Suppressor macrophage treated with lipopolysaccharide for 1 hour (primary cell): ENCODE measurements around the gene KRT35.

Experiments
- DNase-seq, 3 donors: peaks; one replicate each; pipeline ENCODE4 v3.0.0-alpha.2; 2020 to 2022

The KRT35 gene

DNA sequence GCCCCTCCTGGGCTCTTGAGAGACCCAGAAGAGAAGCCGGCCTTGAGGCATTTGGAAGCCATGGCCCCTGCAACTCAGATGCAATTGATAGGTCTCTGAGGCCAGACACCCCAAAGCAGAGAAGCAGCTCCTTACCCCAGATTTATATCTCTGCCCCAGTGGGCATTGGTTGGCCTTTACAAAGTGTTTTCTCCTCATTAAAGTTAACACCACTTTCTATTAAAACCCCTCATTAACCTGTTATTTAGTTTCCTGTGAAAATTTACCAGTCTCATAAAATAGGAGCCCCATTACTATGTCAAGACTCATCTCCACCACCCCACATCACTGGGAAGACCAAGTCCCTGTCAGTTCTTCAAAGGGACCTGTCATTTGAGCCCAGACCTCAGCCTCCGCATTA is at the start of gene KRT35:
Gene KRT35, minus strand, starts transcription at position 116 of the 400 bp plus-strand sequence. Its CDS starts 54 bp downstream, at position 62.
- DNase-seq, result no peak

DNA sequence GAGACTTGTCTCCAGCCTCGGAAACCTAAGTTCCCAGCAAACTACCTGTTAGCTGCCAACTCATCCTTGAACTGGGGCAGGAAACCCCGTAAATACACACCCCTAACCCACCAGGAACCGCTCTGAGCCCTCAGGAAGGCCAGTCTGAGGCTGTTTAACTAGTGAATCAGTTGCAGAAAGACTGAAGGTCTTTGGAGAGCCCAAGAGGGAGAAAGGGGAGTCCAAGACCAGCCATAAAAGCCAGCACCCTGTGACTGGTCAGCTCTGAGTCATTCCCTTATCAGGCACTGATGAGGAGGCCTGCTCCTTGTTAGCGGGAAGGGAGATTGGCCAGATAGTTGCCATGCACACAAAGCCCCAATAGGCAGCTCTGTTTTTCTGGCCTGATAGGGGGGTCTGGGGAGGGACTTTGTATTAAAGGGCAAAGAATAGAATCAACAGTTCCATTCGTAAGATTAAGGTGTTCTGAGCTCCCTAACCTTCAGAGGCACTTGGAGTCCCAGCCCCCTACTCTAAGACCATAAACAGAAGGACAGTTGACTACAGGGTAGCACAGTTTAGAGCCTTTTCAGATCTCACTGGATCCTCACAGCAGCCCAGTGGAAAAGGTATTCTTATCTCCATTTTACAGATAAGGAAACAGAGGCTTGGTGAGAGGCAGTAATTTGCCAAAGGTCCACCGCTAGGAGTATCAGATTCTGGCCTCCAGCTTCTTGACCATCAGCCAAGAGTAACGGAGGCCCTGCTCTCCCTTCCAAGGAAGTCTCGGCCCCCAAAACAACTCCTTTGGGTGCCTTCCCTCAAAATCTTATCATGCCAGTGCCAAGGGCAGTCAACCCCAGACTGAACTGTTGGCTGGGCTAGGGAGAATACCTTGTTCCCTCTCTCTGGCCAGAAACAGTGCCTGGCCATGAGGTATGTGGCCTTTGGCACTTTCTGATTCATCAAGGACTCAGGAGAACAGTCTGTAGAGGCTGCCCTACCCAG is 49.4 kb upstream of the KRT35 start:
- no peak for DNase-seq

DNA sequence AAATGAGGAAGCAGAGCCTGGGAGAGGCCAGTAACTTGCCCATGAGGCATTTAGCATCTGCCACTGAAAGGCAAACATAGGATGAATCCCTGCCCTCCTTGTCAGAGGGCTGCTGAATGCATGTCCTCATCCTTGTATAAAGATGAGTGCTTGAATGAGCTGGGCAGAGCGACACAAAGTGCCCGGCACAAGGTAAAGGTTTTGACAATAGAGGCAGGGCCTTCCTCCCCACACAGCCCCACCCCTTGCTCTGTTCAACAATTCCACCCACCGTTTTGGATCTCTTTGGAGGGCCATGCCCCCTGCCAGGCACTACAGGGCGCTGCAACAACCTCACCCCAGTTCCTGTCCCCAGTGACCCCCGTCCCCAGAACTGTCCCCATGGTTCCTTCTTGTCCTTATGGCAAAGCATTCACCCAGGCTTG is 48.6 kb upstream of the KRT35 start:
- peak in 1 of 3 donors; percentile 27 for DNase-seq

DNA sequence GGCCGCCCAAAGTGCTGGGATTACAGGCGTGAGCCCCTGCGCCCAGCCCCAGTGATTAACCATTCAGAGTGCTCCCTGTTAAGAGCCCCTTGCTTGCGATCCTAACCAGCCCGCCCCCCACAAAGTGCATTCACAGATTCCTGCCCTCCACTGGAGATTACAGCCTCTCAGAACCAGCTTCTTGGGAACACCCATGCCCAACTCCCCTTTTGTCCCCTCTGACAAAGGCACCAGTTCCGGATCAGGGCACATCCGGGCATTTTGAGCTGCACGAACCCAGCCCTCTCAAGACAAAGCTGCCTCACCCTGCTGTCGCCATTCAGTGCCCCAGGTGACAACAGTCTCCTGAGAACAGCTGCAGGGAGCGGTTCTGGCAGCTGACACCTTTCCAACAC is 48.0 kb upstream of the KRT35 start:
- DNase-seq, result no peak

DNA sequence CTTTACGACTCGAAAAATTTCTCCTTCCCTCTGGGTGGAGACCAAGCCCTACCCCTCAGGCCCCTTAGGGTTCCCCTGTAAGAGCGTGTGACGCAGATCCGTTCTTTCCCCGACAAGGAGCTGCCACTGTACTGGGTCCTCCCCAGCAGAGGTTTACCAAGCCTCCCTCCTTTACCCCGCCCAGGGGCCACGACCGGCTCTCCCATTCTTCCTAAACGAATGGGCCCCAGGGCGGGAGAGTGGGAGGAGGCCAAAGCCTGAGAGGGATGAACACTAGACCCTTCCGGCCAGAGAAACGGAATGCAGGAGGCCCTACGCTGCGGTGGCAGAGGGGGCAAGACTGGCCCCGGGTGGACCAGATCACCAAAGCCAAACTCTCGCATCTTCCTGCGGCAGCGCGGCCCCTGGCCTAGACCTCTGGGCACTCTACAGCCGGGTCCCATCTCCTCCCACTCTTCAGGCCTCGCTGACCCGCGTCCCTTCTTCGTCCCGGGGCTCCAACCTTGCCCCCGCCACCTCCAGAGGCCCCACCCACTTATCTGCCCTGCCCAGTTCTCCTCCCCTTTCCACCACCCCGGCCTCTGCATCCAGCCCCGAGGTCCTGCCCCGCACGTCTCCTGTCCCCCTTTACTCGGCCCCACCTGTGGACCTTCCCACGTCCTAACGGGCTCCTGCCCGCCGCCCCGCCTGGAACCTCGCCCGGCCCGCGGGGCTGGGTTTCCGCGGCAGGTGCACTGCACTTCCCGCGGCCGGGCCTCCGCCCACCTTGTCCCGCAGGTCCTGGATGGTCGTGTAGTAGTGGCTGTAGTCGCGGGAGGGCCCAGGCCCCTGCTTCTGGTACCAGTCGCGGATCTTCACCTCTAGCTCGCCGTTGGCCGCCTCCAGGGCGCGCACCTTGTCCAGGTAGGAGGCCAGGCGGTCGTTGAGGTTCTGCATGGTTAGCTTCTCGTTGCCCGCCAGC is 46.4 kb upstream of the KRT35 start:
- DNase-seq, result no peak

- DNase-seq, result no peak
Observed at GRCh38 chr17:41524261-41524660, 43.3 kb upstream of the KRT35 start.

- DNase-seq, result no peak
Observed at GRCh38 chr17:41523787-41524186, 42.8 kb upstream of the KRT35 start.

- no peak for DNase-seq
Observed at GRCh38 chr17:41523225-41523593, 42.3 kb upstream of the KRT35 start.

DNA sequence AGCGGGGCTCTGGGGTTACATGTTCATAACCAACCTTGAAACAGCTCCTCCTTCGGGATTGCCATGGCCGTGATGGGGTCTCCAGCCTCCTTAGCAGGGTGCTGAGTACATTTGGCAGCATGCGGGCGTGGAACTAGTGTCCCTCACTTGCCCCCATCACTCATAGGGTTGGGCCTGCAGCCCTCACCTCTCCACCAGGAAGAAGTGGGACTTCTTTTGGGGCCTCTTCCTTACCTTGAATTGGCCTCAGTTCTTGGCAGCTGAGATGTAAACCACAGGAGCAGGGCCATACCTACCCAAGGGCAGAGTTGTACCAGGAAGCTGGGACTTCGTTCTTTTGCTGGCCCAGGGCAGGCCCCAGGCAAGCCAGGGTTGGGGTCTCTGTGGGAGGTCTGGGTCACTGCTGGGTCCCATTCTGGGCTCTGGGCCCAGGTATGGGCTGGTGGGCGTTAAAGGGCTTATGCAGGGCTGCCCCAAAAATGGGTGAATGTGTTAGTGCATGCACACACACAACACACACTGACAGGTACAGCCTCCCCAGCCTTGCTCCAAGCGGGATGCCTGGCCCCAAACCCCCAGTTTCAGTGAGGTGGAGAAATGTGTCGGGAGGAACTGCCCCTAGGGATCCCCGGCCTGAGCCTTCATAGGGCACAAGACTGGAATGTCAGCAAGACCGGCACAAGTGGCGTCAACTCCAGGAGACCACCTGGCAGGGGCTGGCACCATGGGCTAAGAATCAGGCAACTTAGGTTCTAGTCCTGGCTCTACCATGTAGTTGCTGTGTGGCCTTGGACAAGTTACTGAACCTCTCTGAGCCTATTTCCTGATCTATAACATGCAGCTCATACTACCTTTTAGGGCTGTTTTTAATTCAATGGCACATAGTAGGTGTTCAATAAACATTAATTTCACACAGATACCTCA is 41.6 kb upstream of the KRT35 start:
- no peak for DNase-seq

DNA sequence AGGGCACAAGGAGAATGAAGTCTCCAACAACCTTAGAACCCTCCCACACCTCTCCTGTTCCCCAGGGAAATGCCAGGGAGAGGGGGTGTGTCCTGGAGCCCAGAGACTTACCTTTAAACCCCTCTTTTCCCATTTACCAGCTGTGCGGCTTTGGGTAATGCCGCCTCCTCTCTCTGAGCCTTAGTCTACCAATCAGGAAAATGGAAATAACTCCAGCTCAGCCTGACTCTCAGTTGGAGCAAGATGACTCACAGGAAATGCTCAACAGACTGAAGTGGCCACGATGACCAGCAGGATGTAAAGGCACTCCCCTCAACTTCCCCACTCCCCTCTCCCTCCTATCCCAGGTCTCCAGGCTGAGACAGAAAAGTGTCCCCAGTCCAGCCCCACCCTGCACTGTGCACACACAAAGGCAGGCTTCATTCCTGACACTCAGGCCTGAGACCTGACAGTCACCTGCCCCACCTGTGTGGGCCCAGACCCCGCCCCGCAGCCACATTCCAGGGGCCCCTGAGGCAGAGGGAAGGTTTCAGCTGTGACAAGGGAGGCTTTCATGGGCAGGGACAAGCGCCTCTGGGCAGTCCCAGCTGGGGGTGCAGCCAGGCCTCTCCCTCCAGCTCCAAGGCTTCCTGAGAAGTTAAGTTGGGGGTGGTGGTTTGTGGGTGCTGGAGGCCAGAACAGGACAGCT is 40.8 kb upstream of the KRT35 start:
- peak; percentile 65 to 80 (median 75) for DNase-seq

DNA sequence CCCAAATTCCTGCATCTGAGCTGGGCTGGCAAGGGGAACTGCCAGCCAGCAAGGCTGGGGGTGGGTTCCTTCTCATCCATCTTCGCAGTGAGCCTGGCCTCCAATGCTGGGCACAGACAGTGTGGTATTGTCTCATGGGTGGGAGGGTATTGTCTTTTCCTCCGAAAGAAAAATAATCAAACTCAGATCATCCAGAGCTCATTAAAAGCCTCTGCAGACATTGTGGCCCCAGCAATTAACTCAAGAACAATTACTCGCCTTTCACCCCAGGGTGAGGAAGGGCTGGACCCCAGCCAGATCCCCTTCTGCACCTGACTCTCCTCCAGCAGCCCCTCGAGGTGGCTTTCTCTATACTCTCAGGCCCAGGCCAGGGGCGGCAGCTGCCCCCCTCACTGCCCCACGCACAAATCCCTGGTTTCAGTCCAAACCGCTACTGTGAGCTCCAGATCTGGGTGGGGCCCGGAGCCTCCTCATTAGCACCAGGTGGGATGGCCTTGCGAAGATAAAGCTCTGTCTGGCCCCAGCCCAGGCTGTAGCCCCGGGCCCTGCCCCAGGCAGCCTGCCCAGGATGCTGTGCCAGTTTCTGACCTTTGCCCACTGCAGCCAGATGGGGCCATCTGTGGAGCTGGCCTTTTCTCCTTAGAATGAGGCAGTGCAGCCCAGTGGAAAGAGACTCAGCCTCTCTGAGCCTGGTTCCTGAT is 40.0 kb upstream of the KRT35 start:
- DNase-seq, result no peak

- DNase-seq, result no peak
Observed at GRCh38 chr17:41519501-41520224, 38.7 kb upstream of the KRT35 start.

GRCh38 chr17:41518789-41519449 is 38.0 kb upstream of the KRT35 start, which contains the start of gene KRT15:
Gene KRT15 (minus strand): TSS chr17:41518890. CDS start chr17:41518827, 63 bp downstream.
- DNase-seq, result no peak

DNA sequence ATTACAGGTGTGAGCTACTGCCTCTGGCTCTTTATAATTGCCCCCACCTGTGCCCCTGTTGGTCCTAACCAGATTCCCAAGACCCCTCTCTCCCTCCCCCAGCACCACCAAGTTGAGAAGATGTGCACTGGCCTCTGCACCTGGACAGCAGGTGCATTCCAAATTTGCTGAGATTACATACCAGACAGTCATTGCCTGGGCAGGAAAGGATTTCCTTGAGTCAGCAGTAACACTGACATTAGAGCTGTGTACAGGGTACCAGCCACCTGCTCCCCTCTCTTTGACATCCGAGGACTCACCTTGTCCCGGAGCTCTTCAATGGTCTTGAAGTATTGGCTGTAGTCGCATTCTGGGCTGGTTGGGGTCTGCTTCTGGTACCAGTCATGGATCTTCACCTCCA is 37.1 kb upstream of the KRT35 start:
- DNase-seq, result no peak

DNA sequence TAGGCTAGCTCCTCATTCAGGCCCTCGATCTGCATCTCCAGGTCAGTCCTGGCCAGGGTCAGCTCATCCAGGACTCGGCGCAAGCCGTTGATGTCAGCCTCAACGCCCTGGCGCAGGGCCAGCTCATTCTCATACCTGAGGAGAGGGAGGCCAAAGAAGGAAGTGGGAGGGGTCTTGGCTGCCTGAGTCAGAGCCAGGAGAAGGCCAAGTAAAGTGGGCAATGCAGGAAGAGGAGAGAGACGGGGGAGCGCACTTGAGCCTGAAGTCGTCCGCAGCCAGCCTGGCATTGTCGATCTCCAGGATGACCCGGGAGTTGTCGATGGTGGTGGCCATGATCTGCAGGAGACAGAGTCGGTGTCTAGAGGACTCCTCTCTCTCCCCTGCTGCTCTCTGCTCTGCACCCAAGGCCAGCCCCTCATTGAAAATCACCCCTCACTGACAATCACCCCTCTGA is 35.9 kb upstream of the KRT35 start:
- no peak for DNase-seq

DNA sequence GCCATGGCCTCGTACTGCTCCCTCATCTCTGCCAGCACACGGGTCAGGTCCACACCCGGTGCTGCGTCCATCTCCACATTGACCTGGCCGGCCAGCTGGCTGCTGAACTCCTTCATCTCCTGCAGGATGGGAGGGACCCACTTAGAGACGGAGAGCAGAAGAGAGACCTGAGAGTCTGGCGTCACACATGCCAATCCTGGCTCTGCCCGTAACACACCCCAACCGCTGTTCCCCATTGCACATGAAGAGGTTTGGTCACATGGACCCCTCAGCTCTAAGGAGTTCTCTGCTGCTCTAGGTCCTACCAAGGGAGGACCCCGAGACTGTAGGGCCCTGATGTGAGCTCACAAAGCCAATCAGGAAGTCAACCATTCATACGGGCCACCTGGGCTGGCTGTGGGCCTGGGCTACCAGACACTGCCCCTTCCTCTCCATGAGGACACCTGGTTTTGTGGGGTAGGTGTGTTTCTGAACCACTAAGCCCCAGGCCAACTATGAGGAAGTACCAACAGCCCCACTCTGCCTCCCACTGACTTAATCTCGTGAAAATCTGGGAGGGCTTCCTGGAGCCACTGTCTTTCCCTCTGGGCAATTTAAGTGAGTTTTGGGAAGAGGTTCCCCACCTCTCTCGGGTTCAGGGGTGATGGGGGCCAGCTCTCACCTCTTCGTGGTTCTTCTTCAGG is 35.3 kb upstream of the KRT35 start:
- DNase-seq, result no peak

DNA sequence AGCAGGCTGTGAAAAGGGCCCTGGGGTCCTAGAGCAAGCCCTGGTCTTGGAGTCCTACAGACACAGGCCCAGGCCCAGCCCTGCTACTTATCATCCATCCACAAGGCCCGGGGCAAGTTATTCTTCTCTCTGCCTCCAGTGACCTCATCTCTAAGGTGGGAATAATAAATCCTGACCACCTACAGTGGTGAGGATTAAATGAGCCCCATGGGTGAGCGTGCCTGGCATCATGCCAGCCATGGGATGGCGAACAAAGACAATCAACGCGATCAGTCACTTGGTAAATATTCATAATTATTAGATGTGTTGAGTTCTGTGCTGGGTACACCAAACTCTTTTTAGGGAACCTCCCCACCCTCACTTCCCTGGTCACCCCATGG is 32.2 kb upstream of the KRT35 start:
- no peak for DNase-seq

- DNase-seq, result peak in 2 of 3 donors; percentile 45 to 48
Observed at GRCh38 chr17:41512546-41513167, 31.7 kb upstream of the KRT35 start.
